ENCODE results near the gene FRMD6.

GRCh38 chr14:51743588-51744000 is 91.9 kb downstream of the FRMD6 start:
- TF ChIP-seq CTCF (IDR thresholded peaks at IDR 0.05) (no peak), POLR2A (IDR thresholded peaks at IDR 0.05) (no peak)

Data from thyroid gland (tissue), 4 donors.